ENCODE results near the gene SMCO2.
"Not testable (repeated sequence)": the region's sequence is repeated elsewhere in the genome, so short reads cannot be mapped to it uniquely, and the experiment has no call there.

SMCO2 gene

DNA sequence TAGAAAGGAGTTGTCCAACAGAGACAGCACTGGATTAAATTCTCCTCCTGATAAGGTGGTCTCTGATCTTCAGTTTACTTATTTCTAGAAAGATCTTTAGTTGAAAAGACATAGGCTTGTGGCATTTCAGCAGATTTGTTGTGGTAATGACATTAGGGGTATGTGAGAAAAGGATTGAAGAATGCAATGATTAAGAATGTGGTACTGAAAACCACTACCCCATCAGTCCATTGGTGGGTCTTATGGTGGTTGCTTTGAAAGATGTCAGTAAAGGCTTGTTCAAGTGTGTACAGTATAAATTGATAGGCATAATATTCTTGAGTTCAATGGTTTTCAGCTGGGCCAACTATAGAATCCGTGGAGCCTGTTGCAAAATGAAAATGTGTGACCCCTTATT, 88.2 kb downstream of the SMCO2 start:
- TF ChIP-seq POLR2A (IDR thresholded peaks at IDR 0.05; ENCODE audit: low read length) (no peak), GATA1 (IDR thresholded peaks at IDR 0.05; ENCODE audit: low read depth, low read length) (no peak)
- no peak for DNase-seq

DNA sequence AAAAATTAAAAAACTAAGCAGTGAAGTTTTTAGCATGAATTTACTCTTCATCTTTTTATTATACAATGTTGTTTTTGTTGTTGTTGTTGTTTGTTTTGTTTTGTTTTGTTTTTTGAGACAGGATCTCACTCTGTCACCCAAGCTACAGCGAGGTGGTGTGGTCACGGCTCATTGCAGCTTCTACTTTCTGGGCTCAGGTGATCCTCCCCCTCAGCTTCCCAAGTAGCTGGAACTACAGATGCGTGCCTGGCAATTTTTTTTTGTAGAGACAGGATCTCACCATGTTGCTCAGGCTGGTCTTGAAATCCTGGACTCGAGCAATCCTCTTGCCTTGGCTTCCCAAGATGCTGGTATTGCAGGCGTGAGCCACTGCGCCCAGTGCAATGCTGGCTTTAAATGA, 88.8 kb downstream of the SMCO2 start:
- TF ChIP-seq GATA1 (IDR thresholded peaks at IDR 0.05; ENCODE audit: low read depth, low read length) (no peak), POLR2A (IDR thresholded peaks at IDR 0.05; ENCODE audit: low read length) (no peak)
- DNase-seq: no peak

DNA sequence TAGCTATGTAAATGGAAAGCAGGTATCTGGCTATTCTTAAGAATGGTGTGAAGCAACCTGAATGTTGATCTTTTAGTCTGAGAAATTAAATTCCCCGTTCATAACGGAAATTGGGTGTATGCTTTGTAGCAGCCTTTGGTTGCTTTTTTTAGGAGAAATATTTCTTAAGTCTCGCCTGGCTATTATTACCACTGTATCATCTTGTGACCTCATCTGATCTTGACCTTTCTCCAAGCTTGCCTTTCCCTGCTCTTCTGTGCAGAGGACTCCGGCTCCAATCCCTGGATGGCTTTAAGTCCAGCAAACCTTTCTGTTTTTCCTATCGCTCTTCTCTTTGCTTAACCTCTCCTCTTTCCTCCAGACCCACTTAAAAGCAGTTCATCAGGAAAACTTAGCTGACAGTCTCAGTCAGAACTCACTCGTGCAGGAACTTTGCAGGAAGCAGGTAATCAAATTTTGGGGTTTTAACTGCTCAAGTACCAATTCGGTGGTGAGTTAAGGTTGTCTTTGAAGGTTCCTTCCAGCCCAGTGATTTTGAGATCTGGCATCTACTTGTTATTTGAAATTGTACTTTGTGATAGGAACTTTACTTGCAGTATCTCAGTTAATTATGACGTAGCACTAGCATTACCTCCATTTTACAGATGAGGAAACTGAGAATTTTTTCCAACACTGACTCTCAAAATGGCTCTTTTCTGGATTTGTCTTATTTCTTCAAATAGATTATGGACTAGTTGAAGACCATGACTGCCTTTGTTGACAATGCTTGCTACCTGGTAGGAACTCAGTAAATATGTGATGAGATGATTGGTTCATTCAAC, 91.5 kb downstream of the SMCO2 start:
- DNase-seq: no peak

DNA sequence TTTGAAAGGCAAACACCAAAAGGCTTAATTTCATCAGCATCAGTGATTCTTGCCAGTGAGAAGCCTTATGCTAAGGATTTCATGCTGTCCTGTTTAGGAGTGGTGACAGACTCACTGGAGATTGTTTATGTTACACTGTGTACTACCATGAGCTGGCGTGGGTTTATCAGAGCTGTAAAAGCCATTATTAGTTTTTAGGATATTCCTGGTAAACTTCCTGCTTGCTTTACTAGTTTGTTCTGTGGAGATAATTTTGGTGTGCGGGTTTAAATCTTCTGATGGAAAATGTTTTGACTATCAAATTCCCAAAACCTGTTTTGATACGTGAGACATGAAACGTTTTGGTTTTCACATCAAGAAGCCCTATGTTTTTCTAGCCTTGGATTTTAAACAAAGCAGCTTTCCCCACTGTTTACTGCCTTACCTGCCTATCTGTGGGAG, 92.7 kb downstream of the SMCO2 start:
- TF ChIP-seq GATA1 (IDR thresholded peaks at IDR 0.05; ENCODE audit: low read depth, low read length): no peak
- no peak for DNase-seq

More for the DNA sequence above, 91.5 kb downstream of the SMCO2 start:
- TF ChIP-seq GATA1 (IDR thresholded peaks at IDR 0.05; ENCODE audit: low read depth, low read length) (no peak), POLR2A (IDR thresholded peaks at IDR 0.05; ENCODE audit: low read length) (no peak)

DNA sequence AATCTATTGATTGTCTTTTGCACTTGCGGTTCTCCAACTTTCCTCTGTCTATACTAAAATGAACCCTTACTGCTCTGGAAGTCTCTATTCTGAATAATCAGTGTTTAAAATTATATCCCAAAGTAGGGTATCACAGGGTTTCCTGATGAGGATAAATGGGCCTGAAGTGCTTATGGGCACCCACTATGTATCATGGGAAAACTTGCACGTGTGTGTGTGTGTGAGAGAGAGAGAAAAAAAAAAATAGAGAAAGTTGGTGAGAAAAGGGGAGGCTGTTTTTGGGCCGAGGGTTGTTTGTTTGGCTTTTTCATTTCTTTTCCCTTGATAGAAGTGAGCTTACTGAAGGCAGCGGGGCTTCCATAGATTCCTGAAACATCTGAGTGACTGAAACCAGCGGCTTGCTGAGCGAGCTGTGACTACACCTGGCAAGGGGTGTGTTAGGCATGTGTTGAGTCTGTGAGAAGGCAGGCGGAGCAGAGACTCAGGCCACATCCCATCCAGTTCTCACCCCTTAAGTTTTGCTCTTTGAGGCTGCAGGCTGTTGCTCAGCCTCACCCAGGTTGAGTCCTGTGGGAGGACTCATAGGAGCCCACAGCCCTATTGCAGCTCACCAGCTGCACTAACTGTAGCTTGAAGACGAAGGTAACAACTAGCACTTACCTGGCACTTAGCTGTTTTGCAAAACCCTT, 94.6 kb downstream of the SMCO2 start:
- no peak for TF ChIP-seq POLR2A (IDR thresholded peaks at IDR 0.05; ENCODE audit: low read length)
- TF ChIP-seq GATA1 (IDR thresholded peaks at IDR 0.05; ENCODE audit: low read depth, low read length): no peak
- DNase-seq: no peak

DNA sequence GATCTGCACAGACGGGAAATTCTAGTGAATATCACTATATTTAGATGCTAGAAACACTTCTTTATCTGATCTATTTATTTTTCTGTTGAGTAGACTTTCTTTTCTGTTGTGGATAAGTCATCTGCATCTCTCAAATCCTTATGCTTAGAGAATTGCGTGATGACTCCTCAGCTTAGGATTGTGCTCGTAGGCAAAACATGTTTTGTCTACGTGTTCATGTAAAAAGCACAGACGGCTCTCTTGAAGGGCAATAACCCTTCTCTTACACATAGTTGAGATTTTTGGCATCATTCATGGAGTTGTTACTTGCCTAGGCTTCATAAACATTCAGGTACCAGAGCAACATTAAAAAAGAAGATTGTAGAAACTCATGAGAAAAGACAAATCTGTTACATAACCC, 96.1 kb downstream of the SMCO2 start:
- no peak for DNase-seq
- TF ChIP-seq POLR2A (IDR thresholded peaks at IDR 0.05; ENCODE audit: low read length): no peak
- no peak for TF ChIP-seq GATA1 (IDR thresholded peaks at IDR 0.05; ENCODE audit: low read depth, low read length)

DNA sequence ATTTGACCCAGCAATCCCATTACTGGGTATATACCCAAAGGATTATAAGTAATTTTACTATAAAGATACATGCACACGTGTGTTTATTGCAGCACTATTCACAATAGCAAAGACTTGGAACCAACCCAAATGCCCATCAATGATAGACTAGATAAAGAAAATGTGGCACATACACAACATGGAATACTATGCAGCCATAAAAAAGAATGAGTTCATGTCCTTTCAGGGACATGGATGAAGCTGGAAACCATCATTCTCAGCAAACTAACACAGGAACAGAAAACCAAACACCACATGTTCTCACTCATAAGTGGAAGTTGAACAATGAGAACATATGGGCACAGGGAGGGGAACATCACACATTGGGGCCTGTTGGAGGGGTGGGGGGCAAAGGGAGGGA, 98.3 kb downstream of the SMCO2 start:
- DNase-seq: not testable (repeated sequence)

DNA sequence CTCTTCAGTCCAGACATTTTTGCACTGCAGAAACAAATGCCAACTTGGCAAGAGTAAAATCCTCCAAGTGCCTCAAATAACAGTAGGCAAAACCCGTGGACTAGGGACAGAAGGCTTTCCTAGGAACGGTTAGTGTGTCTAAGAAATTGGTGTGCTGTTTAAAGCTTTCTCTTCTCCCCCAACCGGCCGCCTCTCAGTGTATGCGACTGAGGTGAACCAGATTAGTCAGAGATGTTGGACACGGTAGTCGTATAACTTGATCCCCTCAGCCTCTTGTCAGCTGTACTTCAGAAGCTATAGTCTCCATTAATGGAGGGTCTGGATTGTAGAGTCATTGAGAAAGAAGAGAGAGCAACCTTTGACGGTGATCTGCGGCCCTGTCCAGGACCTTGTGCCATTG, 99.1 kb downstream of the SMCO2 start:
- no peak for DNase-seq
- TF ChIP-seq GATA1 (IDR thresholded peaks at IDR 0.05; ENCODE audit: low read depth, low read length) (no peak), POLR2A (IDR thresholded peaks at IDR 0.05; ENCODE audit: low read length) (no peak)

DNA sequence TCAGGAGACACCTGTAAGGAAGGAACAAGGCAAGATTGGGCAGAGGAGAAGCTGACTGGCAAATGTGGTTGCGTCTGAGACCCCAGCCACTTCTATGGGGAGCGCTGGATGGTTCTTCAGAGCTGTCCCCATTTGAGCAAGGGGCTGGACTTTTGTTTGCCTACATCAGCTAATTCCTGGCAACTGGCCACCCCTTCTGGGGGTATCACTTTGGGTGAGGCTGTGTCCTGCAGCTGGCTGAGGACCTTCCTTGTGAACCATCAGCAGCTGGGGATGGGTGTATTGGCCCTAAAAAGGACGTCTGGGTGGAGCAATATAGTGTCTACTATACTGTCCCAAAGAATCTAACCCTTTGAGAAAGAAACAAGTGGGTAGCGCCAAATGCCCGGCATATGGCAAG, 101.1 kb downstream of the SMCO2 start:
- no peak for TF ChIP-seq POLR2A (IDR thresholded peaks at IDR 0.05; ENCODE audit: low read length)
- no peak for TF ChIP-seq GATA1 (IDR thresholded peaks at IDR 0.05; ENCODE audit: low read depth, low read length)
- DNase-seq: no peak

DNA sequence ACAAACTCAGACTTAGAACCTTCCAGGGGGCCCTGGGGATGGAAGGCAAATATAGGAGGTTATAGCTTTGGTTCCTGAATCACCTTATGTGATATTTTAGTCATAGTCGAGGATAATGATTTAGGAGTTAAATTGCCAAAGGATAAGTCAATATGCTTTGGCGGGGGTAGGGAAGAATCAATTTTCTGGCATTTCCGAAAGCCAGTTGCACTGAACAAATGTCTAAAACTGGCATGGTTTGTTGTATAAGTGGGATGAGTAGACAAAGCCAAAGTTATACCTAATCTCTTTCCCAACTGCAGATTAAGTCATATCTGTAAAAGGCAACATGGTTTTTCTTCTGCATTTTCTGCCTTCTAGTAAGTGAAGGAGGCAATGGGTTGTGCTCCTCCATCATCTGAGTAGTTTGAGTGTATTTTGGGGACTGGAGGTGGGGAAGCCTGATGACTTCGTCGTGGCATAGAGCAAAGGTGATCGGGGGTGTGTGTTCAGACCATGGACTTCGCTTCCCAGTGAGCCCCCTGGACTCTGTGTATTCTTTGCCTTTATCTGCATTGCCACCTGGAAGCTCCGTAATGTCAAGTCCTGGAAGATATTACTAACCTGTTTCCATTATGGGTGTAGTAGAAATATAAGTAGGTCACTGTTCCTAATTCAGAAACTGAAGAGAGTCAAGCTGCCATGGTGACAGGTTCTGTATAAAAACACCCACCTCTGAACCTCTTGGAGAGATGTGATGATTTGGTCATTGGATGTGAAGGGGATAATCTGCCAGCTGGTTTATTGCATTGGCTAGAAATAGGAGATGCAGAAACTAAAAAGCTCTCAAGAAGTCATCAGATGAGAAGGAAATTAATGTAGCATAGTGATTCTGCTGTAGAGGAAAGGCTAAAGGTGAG, 102.0 kb downstream of the SMCO2 start:
- TF ChIP-seq POLR2A (IDR thresholded peaks at IDR 0.05; ENCODE audit: low read length) (no peak), GATA1 (IDR thresholded peaks at IDR 0.05; ENCODE audit: low read depth, low read length) (no peak)
- no peak for DNase-seq

DNA sequence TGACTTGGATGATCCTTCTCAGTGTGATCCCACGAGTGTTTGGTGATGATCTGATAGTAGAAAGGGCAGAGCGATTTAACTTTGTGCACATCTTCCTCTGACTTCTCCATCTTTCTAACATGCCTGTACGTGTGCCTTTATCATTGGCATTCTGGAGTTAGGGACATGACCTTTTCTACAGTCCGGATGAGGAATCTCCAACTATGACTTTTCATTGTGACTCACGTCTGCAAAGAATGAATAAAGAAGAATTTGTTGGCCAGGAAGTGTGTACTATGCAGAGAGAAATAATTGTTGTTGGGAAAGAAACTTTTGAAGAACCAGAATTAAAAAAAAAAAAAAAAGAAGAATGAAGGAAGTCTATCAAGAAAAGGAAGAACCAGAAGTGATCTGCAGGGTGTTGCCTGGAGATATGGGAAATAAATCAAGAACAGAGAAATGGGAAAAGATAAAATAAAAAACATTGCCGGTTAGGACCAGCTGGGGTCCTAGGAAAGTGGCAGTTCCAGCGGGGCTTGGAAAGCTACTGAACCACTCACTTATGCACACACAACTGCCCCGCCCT, 102.8 kb downstream of the SMCO2 start:
- no peak for TF ChIP-seq GATA1 (IDR thresholded peaks at IDR 0.05; ENCODE audit: low read depth, low read length)
- no peak for TF ChIP-seq POLR2A (IDR thresholded peaks at IDR 0.05; ENCODE audit: low read length)
- DNase-seq: no peak

DNA sequence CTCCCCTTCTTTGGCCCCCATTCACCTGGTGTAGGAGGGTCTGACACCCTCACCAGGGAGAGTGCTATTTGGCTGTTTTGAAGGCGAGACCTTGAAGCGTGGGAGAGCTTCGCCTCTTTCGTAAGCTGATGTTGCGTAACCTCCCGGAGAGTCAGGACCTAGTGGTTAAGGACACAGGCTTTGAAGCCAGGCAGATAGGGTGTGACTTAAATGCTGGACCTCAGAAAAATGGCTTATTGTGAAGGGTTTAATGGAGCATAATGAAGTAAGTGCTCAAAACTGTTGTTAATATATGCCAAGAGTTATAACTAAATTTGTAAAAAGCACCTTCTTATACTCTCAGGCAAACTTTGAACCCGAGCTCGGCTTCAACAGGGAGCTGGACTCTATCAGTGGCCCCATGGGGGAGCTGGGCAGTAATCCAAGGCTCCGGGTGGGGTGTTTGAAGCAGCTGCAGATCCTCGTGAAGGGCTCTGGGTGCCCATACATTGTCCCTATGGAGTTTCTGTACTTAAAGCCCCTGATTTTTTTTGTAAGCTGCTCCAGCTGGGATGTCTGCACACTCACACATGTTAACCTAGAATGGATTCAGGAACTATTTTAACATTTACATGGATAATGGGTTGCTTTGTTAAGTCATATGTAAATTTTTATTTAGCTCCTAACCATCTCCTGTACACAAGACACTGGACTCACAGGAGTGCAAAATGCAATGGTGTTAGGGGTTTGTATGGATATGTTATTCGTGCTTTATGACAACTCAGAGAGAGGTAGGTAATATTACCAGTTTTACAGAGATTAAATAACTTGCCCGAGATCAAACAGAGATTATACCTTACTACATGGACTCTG, 103.5 kb downstream of the SMCO2 start:
- no peak for TF ChIP-seq POLR2A (IDR thresholded peaks at IDR 0.05; ENCODE audit: low read length)
- TF ChIP-seq GATA1 (IDR thresholded peaks at IDR 0.05; ENCODE audit: low read depth, low read length): no peak
- DNase-seq: peak; percentile 71 to 77

DNA sequence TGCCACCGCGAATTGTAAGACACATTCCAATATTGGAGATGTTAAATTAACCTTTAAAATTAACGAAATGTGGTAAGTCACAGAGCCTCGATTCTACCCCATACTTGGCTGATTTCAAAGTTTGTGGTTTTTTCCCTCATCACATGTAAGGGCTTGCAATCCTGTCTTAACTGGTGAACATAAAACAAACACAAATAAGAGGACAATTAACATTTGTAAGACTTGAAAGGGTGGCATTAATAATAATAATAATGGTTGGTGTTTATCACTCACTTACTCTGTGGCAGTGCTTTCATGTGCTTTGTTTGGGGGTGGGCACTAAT, 104.1 kb downstream of the SMCO2 start:
- TF ChIP-seq GATA1 (IDR thresholded peaks at IDR 0.05; ENCODE audit: low read depth, low read length) (no peak), POLR2A (IDR thresholded peaks at IDR 0.05; ENCODE audit: low read length) (no peak)
- no peak for DNase-seq
